HCT116 (cell line): Measurements from ENCODE around the gene GH2. TPM values are rescaled to one million over a fixed set of nuclear protein-coding genes. Genes with fewer than 3 reads are reported as not detected.
A peak's percentile ranks its signal among the peaks of the same experiment; 100 is the strongest.

Experiments used
- ATAC-seq: fragments of 200-7000 bp; cut with Tn5 transposase; 2 replicates; pipeline ENCODE4 v1.9.1; 2020; ENCODE audit warnings: mild to moderate bottlenecking, moderate library complexity
- Bru-seq: library from RNA; stranded (reverse); fragments of 400-500 nt; gene quantifications from one replicate; lab custom pipeline; 2021; lab: Mats Ljungman, UMichigan
- BruChase-seq, 2 experiments: library from RNA; stranded (reverse); fragments of 400-500 nt; gene quantifications; one replicate each; lab custom pipeline; 2021; lab: Mats Ljungman, UMichigan
- BruUV-seq: library from RNA; stranded (reverse); fragments of 400-500 nt; replicated peaks from 2 replicates; lab custom pipeline; 2021; lab: Mats Ljungman, UMichigan
- CTCF ChIA-PET: fragments of 300-600 bp; sonication (Branson Sonifier 250); formaldehyde crosslinking; loops from one replicate; lab custom pipeline; 2021; ENCODE audit warnings: antibody characterized with exemption; lab: Charles Lee
- POLR2A ChIA-PET: fragments of 300-600, 350-600 bp; sonication (Branson Sonifier 250); formaldehyde crosslinking; loops from one replicate; lab custom pipeline; 2021; ENCODE audit warnings: antibody characterized with exemption; lab: Charles Lee
- RAD21 ChIA-PET, 2 experiments: fragments of 300-600 bp; sonication (Branson Sonifier 250); formaldehyde crosslinking; loops; one replicate each; lab custom pipeline; 2023; ENCODE audit warnings: low total read pairs in 2 of 2; ENCODE audit not compliant: uncharacterized antibody in 2 of 2, unreplicated experiment in 2 of 2, low non-redundant PET in 1 of 2; lab: Charles Lee
- DNase-seq: peaks from one replicate; pipeline ENCODE4 v3.0.0-alpha.2; 2010; ENCODE audit warnings: low read depth, low spot score
- H2AFZ ChIP-seq: fragments of 200-600 bp; shearing (Covaris generic), sonication (generic); 2 replicates; pipeline ENCODE4 v1.6.1; 2017; ENCODE audit warnings: low read depth, mixed run types, mixed read lengths, antibody characterized with exemption, low read length; ENCODE audit not compliant: poor library complexity, severe bottlenecking
- H3K27ac ChIP-seq: 2 replicates; pipeline ENCODE4 v1.5.1; 2012; ENCODE audit warnings: low read depth, low read length
- H3K27me3 ChIP-seq: fragments of 200-600 bp; sonication (generic); 2 replicates; pipeline ENCODE4 v1.6.1; 2016; ENCODE audit warnings: mixed run types, low read length, mixed read lengths; ENCODE audit not compliant: insufficient read depth
- H3K36me3 ChIP-seq, 2 experiments: fragments of 200-500 bp in 1 of 2; fragments of 200-600 bp in 1 of 2; sonication (Bioruptor generic) in 1 of 2; sonication (generic) in 1 of 2; 2 replicates each; pipeline versions ENCODE4 v1.5.1 to v1.6.1; 2014 to 2016; ENCODE audit warnings: low read length in 2 of 2, inconsistent platforms in 1 of 2, mixed read lengths in 1 of 2, mixed run types in 1 of 2; ENCODE audit not compliant: insufficient read depth in 2 of 2, control insufficient read depth in 1 of 2
- H3K4me1 ChIP-seq, 2 experiments: fragments of 200-600 bp in 1 of 2; sonication (generic) in 1 of 2; 2 replicates each; pipeline versions ENCODE4 v1.5.1 to v1.6.1; 2012 to 2017; ENCODE audit warnings: low read length in 2 of 2, inconsistent platforms in 1 of 2, mild to moderate bottlenecking in 1 of 2, mixed read lengths in 1 of 2, mixed run types in 1 of 2, moderate library complexity in 1 of 2; ENCODE audit not compliant: insufficient read depth in 2 of 2, control insufficient read depth in 1 of 2
- H3K4me2 ChIP-seq: fragments of 200-600 bp; sonication (generic); 2 replicates; pipeline ENCODE4 v1.6.1; 2017; ENCODE audit warnings: mixed run types, low read length, mixed read lengths
- H3K4me3 ChIP-seq, 2 experiments: fragments of 200-600 bp in 1 of 2; sonication (generic) in 1 of 2; replicated peaks in 1 of 2; 2 replicates each; pipeline ENCODE4 v1.5.1; 2011 to 2016; ENCODE audit warnings: low read length in 2 of 2, control low read depth in 1 of 2, low read depth in 1 of 2, mild to moderate bottlenecking in 1 of 2, mixed read lengths in 1 of 2, mixed run types in 1 of 2
- H3K79me2 ChIP-seq: fragments of 200-600 bp; sonication (generic); 2 replicates; pipeline ENCODE4 v1.6.1; 2017; ENCODE audit warnings: mild to moderate bottlenecking, mixed run types, low read length, moderate library complexity, mixed read lengths; ENCODE audit not compliant: insufficient read depth
- H3K9ac ChIP-seq: fragments of 200-600 bp; sonication (generic); 2 replicates; pipeline ENCODE4 v1.6.1; 2016; ENCODE audit warnings: low read length, mixed read lengths
- H3K9me2 ChIP-seq: fragments of 200-600 bp; sonication (generic), shearing (Covaris generic); 2 replicates; pipeline ENCODE4 v1.6.1; 2017; ENCODE audit warnings: mixed run types, mild to moderate bottlenecking, moderate library complexity; ENCODE audit not compliant: insufficient read depth
- H3K9me3 ChIP-seq, 2 experiments: fragments of 200-500 bp in 1 of 2; fragments of 200-600 bp in 1 of 2; sonication (Bioruptor generic) in 1 of 2; sonication (generic) in 1 of 2; 2 replicates each; pipeline ENCODE4 v1.6.1; 2014 to 2017; ENCODE audit warnings: low read length in 2 of 2, mixed read lengths in 2 of 2, inconsistent platforms in 1 of 2, low read depth in 1 of 2, mild to moderate bottlenecking in 1 of 2, mixed run types in 1 of 2, moderate library complexity in 1 of 2; ENCODE audit not compliant: control insufficient read depth in 1 of 2, insufficient read depth in 1 of 2
- H4K20me1 ChIP-seq: fragments of 200-600 bp; sonication (generic), shearing (Covaris generic); 2 replicates; pipeline ENCODE4 v1.6.1; 2017; ENCODE audit warnings: mixed run types, mild to moderate bottlenecking, moderate library complexity; ENCODE audit not compliant: insufficient read depth
- POLR2A ChIP-seq: IDR thresholded peaks from 2 replicates; pipeline ENCODE4 v1.7.0; 2011; ENCODE audit warnings: borderline replicate concordance; ENCODE audit not compliant: insufficient read depth, insufficient read length; ENCODE audit errors: extremely low read depth
- SRF ChIP-seq: IDR thresholded peaks from 2 replicates; pipeline ENCODE4 v1.6.1; 2012; ENCODE audit warnings: low read depth
- intact Hi-C: fragments of 100-400 bp; cut with micrococcal nuclease; formaldehyde crosslinking; loops from 2 replicates; pipeline ENCODE4 v1.10.0; 2022
- long read RNA-seq: library from polyadenylated mRNA; unstranded; transcript quantifications from one replicate; pipeline ENCODE4 v2.0.0, GENCODE V29; 2021; ENCODE audit not compliant: unreplicated experiment
- polyA plus RNA-seq: library from polyadenylated mRNA; unstranded; fragments of >200 nt; gene quantifications from 2 replicates; pipeline ENCODE4 v1.2.1, GENCODE V29; 2012; ENCODE audit warnings: missing spikeins
- total RNA-seq: library from RNA; stranded (reverse); gene quantifications from one replicate; pipeline ENCODE4 v1.2.1, GENCODE V29; 2021; ENCODE audit not compliant: unreplicated experiment
- TF ChIP-seq, protein P1 (sequence below), 3 experiments: fragments of 200-600 bp in 1 of 3; sonication (generic) in 1 of 3; IDR thresholded peaks in 2 of 3; conservative IDR thresholded peaks in 1 of 3; 2 replicates each; pipeline ENCODE4 v1.5.1; 2012 to 2017; ENCODE audit warnings: low read depth in 2 of 3, low read length in 2 of 3, antibody characterized with exemption in 1 of 3, borderline replicate concordance in 1 of 3, control low read depth in 1 of 3, mild to moderate bottlenecking in 1 of 3, mixed read lengths in 1 of 3, mixed run types in 1 of 3, moderate library complexity in 1 of 3; ENCODE audit not compliant: insufficient read depth in 1 of 3

Gene GH2
- total RNA-seq: not detected
- 0.06 TPM in 1 of 2 replicates, not detected in the other for polyA plus RNA-seq
- not detected for Bru-seq, nascent RNA
- BruChase-seq, experiment 1, labeled RNA remaining after a 6-hour chase: not detected
- BruChase-seq, experiment 2, labeled RNA remaining after a 2-hour chase: not detected
- long read RNA-seq: 0 reads

DNA sequence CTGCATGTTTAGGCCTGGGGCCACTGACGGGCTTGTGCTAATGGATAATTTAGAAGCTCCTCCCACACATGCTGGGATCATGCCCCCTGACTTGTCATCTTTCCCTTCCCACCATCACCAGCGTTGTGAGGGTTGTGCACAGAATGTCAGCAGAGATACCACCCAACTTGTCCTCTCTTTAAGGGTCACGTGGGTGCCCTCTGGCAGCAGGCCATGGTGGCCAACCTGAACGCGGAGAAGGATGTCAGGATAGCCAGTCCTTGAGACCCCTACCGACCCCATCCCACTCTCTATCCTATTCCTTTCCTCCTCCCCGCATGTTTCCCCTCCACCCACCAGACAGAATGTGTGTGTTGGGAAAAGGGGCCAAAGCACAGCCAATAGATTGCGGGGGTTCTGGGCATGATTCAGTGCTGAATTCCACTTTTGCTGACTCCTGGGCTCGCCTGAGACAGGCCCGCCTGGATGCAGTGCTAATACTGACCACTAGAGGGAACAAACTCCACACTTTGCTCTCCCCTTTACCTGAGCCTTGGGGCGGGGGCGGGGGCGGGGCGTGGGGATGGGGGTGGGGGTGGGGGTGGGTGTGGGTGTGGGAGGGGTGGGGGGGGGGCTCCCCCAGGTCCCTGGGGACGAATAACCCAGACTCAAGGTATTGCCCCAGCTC lies at the start of gene GH2:
Gene GH2 (minus strand): TSS at position 10 of the 667 bp plus-strand sequence. CDS start 143 bp downstream, outside the sequence.
- H3K79me2 ChIP-seq: no peaks in the 10 kb centered on the region
- POLR2A ChIA-PET: interaction anchor here (0.8 kb wide), 1 partner anchor 263 kb away, joined by 3 read pairs; no protein-coding TSS in a partner anchor
- H3K27ac ChIP-seq: no peak within 1 kb of the TSS
- no peaks in the 10 kb centered on the region for H3K9me3 ChIP-seq
- H3K4me2 ChIP-seq: peak within 1 kb of the TSS; percentile 55
- CTCF ChIA-PET: interaction anchor here (1.2 to 2.1 kb wide), 8 partner anchors 11 to 252 kb away, joined by 4 to 14 read pairs (median 6); no protein-coding TSS in a partner anchor
- H4K20me1 ChIP-seq: no peaks in the 10 kb centered on the region
- H3K36me3 ChIP-seq: no peaks in the 10 kb centered on the region
- peak within 1 kb of the TSS; percentile 92 for H2AFZ ChIP-seq
- H3K27me3 ChIP-seq: no peaks in the 10 kb centered on the region
- H3K9me2 ChIP-seq: no peaks in the 10 kb centered on the region
- ATAC-seq: peak; percentile 97
- H3K4me1 ChIP-seq: peaks cover 0 to 7% of the 10 kb centered on the region in 2 experiments; a peak in 3 of 4 replicates
- BruUV-seq: no TSS peak
- TF ChIP-seq, protein P1, sequence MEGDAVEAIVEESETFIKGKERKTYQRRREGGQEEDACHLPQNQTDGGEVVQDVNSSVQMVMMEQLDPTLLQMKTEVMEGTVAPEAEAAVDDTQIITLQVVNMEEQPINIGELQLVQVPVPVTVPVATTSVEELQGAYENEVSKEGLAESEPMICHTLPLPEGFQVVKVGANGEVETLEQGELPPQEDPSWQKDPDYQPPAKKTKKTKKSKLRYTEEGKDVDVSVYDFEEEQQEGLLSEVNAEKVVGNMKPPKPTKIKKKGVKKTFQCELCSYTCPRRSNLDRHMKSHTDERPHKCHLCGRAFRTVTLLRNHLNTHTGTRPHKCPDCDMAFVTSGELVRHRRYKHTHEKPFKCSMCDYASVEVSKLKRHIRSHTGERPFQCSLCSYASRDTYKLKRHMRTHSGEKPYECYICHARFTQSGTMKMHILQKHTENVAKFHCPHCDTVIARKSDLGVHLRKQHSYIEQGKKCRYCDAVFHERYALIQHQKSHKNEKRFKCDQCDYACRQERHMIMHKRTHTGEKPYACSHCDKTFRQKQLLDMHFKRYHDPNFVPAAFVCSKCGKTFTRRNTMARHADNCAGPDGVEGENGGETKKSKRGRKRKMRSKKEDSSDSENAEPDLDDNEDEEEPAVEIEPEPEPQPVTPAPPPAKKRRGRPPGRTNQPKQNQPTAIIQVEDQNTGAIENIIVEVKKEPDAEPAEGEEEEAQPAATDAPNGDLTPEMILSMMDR (IDR thresholded peaks at IDR 0.05 in 2 of 3, conservative IDR thresholded peaks at IDR 0.05 in 1 of 3; ENCODE audit: borderline replicate concordance in 1 of 3, insufficient read depth in 1 of 3, low read depth in 2 of 3, low read length in 2 of 3): peak; percentile 44 to 89 (median 76); a peak in 5 of 6 replicates
- no peak for TF ChIP-seq SRF
- H3K9ac ChIP-seq: no peak within 1 kb of the TSS
- intact Hi-C loops: no loop called here
- peak; percentile 56 for DNase-seq
- RAD21 ChIA-PET: no interaction called here
- H3K4me3 ChIP-seq: no peak within 1 kb of the TSS

DNA sequence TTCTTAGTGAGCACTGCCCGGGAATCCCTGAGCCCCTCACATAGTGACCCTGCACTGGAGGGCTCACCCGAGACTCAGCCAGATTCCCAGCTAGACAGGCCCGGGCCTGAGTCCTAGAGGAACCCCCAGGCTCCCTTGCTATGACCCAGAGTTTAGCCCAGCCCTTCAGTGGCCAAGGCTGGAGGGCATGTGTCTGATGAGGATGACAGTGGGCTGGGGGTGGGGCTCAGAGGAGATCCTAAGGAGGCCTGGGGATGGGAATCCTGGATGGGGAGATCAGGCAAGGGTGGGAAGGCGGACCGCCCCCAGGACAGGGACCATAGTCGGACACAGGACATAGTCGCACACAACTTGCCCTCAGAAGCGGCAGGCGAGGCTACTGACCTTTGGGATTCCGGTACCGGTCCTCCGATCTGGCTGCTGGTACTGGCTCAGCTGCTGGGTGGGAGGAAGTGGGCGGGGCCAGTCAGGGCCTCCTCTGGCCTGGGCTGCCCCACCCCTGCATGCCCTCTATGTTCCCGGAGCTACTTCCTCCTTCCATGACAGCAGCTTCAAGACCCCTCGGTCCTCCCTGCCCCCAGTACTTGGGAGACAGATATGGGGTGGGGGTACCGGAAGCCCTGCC lies 49.3 kb upstream of the GH2 start:
- POLR2A ChIA-PET: no interaction called here

More for the DNA sequence above, 49.3 kb upstream of the GH2 start:
- H3K79me2 ChIP-seq: no peaks in the 10 kb centered on the region
- BruUV-seq: no TSS peak
- ChIA-PET CTCF (interaction anchor here (1.1 to 3.9 kb wide), 2 partner anchors 15 to 202 kb away, joined by 3 to 17 read pairs; no protein-coding TSS in a partner anchor), RAD21 (no interaction called here)
- H3K36me3 ChIP-seq: no peaks in the 10 kb centered on the region
- intact Hi-C loops: no loop called here
- DNase-seq (no peak), ATAC-seq (peak; percentile 68)
- no peak overlapping the region for H3K9ac ChIP-seq
- H4K20me1 ChIP-seq: no peaks in the 10 kb centered on the region
- H3K9me2 ChIP-seq: no peaks in the 10 kb centered on the region
- H3K4me1 ChIP-seq: peaks cover 0 to 11% of the 10 kb centered on the region in 2 experiments; a peak in 3 of 4 replicates
- H3K4me3 ChIP-seq: no peak overlapping the region
- H3K9me3 ChIP-seq: no peaks in the 10 kb centered on the region
- H2AFZ ChIP-seq: no peak overlapping the region
- 0 out of 2 replicates have a peak overlapping the region, but pooled peaks have one; percentile 12 for H3K4me2 ChIP-seq
- no peak for TF ChIP-seq POLR2A
- TF ChIP-seq, all 23 proteins: peak for 0
- H3K27ac ChIP-seq: no peak overlapping the region
- H3K27me3 ChIP-seq: no peaks in the 10 kb centered on the region
